GM10847 (cell line): Measurements from ENCODE around the gene TSSK3.

ENCODE experiments used
- POLR2A ChIP-seq: IDR thresholded peaks from 2 replicates; pipeline ENCODE4 v1.6.1; 2011; ENCODE audit not compliant: insufficient read length; ENCODE audit errors: extremely low read depth

TSSK3 gene

DNA sequence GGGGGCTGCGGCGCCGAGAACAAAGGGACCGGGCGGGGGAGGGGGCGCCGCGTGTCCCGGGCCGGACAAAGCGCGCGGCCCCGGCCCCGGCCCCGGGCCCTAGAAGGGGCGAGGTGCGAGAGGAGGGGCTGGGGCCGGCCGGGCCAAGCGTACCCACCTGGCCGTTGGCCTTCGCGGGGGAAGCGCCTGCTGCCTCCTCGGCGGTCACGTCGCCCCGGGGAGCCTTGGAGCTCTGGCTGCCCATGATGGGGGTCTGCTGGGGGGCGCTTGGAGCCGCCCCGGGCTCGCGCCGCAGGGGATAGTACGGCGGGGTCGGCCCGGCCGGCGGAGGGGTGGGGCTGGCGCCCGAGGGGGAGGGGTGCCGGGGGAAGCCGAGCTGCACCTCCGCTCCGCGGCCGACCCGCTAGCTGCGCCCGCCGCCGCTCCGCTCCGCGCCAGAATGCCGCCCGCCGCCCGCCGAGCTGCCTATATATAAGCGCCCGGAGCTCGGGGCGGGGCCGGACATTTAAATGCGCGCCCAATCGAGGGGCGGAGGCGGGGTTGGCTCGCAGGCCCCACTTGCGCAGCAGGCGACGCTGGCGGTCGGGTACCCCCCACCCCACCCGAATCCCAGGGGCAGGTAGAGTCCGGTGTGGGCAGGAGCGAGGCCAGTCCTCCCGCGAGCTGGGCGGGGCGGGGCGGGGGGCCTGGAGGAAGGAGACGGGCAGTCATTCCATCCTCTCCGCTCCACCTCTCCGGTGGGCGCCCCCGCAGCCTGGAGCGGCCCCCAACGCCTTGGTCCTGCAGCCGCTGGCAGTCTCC, 26.3 kb upstream of the TSSK3 start, which contains the start of gene MARCKSL1:
Gene MARCKSL1 (minus strand): TSS at position 444 of the 801 bp plus-strand sequence. CDS start 200 bp downstream, at position 244.
- peak; percentile 99 for TF ChIP-seq POLR2A

DNA sequence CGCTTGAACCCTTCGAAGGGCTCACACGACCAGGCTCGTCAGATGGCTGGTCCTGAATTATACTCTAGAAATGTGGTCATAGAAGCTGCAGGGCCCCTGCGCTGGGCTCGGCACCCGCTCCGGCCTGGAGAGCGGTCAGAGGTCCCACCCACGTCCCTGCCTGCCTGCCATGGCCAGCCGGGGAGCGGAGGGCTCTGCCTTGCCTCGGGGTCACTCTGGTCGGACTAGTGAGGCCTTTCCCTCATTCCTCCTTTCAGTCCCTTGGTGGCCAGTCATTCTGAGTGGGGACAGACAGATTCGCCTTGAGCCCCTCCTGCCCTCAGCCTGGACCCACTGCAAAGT, 25.8 kb upstream of the TSSK3 start:
- TF ChIP-seq POLR2A, result no peak

DNA sequence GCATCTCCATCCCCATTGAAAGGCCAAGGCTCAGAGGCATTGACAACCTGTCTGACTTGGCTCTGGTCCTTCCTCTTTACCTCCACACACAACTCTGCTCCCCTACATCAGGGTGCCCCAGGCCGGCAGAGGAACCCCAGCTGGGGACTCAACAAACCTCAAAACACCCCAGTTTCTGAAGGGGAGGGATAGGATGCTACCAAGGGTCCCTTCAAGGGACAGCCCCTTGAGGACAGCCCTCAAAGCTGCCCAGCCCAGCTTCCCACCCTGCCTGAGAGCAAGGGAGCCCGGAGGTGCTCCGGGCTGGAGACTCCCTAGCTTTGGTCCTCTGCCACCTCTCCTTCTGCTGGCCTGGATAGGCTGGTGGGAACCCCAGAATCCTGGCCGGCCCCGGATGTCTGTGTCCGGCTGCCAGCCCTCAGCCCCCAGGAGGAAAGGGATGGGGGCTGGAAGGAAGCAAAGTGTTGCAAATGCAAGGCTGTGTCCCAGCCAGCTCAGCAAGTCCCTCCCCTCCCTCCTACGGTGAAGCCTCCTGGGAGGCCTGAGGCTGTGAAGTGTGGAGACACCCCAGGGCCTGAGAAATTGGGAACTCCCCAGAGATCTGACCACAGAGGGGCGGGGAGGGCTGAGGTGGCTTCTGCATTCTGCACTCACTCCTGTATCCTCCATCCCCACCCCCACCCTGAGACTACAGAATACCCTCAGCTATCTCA, 25.2 kb upstream of the TSSK3 start:
- no peak for TF ChIP-seq POLR2A

DNA sequence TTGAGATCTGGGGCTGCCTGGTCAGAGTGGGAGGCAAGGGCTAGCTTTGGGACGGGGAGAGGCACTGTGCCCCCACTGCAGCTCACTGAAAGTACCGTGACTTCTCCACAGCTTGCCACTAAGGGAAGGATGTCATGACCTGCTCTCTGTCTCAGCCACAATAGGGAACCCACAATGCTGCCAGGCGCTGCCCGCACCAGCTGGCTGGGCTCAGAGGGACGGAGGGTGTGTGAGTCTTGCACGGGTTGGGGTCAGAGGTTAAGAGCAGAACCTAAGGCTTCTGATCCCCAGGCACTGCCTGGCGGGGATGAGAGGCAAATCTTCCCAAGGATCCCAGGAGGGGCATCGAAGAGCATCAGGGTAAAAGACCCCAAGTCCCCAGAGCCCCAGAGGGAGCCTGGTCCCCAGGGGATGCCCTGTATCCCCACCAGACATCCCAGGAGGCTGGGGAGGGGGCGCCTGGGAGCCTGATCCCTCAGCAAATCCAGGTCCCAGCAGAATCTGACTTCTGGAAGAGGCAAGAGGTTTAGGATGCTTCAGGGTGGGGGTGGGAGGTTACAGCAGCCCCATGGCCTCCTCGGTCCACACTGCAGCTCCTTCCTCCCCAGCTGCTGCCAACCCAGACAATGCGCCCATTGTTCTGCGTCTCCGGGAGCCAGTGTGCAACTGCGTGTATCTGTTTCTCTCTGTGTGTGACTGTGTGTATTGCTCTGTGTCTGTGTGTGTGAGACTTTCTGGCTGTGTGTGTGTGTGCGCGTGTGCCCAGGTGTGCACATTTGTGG, 24.3 kb upstream of the TSSK3 start:
- TF ChIP-seq POLR2A, result no peak

DNA sequence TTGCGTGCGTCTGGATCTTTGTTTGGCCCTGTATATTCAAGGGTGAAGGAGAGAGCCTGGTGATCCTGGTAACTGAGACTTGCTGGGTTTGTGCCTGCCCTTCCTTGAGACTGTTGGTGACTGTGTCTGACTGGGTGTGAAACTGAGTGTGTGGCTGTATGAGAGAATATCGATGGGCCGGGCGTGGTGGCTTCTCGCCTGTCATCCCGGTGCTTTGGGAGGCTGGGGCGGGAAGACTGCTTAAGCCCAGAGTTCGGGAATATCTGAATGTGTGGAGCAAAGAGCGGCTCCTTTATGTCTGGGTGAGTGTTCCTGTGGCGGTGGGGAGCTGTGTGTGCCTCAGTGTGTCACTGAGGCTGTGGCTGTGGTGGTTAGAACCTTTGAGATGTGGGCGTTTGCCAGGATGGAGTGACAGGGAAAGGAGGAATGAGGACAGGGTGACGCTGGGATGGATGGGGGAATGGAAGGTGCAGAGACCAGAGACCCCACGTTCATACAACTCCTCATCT, 23.6 kb upstream of the TSSK3 start:
- TF ChIP-seq POLR2A, result no peak

DNA sequence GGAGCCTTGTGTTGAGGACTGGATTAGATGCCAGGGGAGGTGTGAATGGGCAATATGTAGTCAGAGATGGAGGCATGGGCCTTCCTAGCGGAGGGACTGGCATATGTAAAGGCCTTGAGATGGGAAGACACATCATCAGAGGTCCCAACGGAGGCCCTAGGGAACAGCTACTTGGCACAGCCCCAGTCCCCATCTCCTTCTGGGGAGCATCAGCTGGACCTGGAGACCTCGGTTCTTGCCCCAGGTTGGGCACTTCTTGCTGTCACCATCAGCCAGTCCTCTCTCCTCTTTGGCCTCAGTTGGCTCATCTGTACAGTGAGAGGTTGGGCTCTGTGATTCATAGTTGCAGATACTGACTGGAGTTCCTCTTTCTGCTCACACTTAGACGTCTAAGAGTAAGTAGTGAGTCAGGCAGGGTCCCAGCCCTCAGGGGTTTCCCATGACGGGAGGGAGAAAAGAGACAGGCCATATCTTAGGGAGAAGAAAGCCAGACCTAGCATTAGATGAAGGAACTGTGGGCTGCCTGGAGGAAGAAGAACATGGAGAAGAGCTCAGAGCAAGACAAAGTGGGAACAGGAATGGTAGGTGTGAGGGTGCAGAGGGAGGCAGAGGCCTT, 22.9 kb upstream of the TSSK3 start:
- TF ChIP-seq POLR2A, result no peak

DNA sequence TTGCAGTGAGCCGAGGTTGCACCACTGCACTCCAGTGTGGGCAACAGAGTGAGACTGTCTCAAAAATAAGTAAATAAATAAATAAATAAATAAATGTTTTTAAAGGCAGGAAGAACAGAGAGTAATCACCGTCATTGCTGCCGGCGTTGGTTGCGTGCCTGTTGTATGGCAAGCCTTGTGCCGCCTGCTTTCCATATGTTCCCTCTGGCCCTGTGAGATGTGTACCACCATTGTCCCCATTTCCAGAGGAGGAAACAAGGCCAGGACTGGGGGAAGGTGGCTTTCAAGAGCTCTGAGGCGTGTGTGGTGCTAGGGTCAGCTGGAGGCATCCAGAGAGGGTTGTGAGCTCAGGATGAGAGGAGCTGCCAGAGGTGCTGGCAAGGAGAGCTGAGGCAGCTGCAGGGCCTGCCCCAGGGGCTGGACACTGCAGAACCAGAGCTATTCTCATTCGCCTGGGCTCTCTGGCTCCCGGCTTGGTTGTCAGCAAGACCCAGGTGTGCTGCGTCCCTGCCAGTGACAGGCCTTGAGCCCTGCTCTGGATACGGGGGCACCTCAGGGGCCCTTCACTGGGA, 21.1 kb upstream of the TSSK3 start:
- TF ChIP-seq POLR2A, result no peak

DNA sequence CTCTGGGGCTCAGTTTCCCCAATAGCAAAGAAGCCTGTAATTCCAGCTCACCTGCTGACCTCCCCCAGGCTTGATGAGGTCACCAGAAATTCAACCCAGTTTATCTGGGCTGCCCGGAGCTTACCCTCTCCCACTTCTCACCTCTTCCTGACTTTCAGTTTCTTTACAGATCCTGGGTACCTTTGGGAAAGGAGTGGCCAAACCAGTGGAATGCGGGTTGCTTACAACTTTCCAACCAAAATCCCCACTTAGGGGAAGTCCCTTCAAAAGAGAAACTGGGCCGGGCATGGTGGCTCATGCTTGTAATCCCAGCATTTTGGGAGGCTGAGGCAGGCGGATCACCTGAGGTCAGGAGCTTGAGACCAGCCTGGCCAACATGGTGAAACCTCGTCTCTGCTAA, 20.4 kb upstream of the TSSK3 start:
- TF ChIP-seq POLR2A, result no peak

DNA sequence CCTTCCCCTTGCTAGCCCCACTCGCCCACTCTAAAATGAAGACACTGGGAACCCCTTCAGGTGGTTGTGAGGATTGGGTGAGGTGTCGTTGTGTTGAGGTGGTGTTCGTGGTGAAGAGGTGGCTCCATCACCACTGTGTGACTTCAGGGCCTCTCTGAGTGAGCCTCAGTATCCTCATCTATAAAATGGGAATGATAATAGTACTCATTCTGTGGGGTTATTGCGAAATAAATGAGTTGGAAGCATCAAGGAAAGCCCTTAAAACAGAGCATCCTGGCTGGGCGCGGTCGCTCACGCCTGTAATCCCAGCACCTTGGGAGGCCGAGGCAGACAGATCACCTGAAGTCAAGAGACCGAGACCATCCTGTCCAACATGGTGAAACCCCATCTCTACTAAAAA, 19.6 kb upstream of the TSSK3 start:
- TF ChIP-seq POLR2A, result no peak

DNA sequence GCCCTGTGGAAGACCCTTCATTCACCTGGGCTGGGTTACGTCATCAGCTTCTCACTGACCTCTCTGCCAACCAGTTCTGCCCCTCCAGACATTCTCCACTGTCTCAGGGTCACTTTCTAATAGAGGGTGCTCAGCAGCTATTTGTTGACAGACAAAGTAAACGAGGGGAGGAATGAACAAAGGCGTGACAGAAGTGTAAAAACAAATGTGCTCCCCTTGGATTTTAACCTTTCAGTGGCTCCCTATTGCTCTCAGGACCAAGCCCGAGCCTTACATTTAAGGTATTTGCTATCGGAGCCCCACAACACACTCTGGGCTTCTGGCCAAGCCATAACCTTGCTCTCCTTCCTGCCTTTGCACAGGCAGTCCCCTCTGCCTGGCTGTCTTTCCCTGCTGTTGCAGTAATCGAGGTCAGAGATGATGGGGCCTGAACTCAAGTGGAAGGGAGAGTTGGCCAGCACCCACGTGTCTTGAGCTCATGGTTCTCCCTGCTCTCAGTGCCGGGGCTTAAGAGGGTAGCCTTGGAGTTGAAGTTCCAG, 17.0 kb upstream of the TSSK3 start:
- no peak for TF ChIP-seq POLR2A

DNA sequence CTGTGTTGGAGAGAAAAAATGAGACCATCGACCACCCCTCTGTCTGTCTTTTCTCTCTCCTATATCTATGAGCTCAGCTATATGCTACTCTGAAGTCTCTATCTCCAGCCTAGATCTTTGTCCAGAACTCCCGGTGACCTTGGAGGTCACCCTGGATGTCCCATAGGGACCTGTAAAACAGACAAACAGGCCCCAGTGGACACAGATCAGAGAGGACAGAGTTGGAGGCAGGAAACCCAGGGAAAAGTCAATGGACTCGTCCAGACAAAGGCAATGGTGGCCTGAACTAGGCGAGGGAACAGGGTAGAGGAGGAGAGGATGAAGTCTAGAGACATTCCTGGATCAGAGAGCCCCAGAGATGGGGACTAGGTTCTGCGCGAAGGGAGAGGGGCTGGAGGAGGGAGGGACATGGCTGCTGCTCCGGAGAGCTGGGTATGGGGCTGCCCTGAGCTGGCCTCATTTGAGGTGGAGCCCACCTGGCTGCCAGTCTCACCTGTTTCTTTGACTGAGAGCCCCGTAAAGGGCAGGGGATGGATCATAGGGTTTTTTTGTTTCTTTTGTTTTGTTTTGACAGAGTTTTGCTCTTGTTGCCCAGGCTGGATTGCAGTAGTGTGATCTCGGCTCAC, 15.7 kb upstream of the TSSK3 start:
- TF ChIP-seq POLR2A, result no peak

DNA sequence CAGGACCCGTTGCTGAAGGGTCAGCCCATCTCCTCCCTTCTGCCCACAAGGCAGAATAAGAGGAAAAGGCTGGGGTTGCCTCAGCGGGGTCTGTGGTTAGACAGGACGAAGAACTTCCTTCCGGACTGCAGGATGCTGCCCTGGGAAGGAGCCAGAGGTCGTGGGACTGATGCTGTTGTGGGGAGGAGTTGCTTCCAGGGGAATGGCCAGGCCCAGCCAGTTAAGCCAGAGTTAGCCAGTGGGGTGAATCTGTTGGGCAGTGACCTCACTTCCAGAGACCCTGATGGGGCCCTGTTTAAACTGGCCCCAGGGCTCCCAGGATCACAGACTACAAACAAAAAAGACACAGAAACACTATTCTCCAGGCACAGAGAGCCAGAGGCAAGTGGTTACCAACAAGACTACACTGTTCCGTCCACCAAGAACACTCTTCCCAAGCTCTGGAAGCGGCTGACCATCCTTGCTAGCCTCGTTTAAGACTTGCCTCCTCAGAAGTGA, 13.1 kb upstream of the TSSK3 start:
- no peak for TF ChIP-seq POLR2A

DNA sequence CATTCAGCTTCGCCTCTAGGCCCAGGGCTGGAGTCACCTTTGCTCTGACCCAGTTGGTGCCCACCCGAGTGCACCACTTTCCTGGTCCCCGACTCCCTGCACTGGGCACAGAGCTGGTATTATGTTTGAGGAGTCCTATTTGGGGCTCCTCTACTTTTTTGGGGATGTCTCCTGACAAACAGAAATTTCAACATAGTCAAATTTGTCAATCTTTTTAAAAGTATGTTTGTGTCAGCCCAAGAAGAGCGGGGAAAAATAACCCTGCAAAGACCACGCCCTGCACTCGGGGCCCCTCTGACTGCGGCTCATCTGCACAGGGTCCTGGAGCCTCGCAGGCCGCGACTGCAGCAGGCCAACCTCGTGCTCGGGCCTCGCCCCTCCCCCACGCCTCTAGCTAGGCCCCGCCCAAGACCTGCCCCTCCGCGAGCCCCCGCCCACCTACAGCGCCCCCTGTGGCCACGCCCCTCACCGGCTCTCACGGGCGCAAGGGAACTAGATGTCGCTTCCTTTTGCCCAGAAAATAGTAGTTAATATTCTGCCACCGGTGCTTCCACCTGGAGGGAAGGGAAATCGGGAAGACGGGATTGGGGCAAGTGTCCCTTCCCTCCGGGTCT, 11.4 kb upstream of the TSSK3 start:
- TF ChIP-seq POLR2A, result no peak
